ENCODE results near the gene ZBTB7C. TPM values are rescaled to one million over a fixed set of nuclear protein-coding genes. Genes with fewer than 3 reads are reported as not detected.

Gene ZBTB7C
- total RNA-seq, 6 experiments from 2014 or later: not detected

DNA sequence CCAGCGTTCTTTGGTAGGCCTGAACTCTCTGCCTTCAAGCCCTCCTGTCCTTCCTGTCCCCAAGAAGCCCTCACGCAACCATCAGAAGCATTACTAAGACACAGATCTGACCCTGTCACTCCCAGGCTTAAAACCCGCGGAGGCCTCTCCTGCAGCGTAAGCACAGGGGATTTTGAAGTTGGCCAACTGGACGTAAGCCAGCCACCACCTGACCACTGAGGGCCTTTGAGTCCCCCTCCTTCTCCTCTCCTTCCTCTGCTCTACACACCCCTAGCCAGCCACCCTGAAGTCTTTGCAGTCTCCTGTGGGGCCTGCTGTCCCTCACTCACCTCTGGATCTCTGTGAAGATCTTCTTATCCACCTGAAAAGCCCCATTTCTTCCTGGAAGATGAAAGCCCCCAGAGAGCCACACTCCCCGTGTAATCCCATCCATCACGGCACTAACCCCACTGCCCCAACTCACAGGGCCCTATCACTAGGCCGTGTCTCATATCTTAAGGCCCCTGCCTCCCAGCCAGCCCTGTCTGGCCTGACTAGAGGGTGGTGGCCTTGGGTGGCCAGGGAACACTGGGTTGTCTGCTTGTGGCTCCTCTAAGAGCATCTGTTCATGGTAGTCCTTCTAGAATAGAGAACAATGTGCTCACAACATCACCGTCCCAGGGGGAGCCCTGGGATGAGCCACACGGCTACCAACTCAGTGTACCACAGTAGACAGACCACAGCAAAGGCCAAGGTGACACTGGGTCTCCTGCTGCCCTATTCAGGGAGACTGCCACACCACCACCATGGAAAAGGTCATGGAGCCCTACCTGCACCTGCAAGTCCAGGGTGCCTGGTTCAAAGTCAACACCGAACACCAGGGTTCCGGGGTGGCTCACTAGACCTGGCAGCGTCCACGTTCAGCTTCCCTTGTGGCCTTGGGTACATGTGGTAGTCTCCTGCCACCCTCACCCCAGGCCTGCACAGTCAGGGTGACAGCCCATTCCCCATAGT, 191.6 kb downstream of the ZBTB7C start:
- Mint-ChIP-seq H3K27ac (no peak overlapping the region), H3K4me1 (ENCODE audit: low read depth) (no peaks in the 10 kb centered on the region), H3K4me3 (no peak overlapping the region), H3K27me3 (ENCODE audit: insufficient read depth) (peaks cover 23% of the 10 kb centered on the region), H3K9me3 (no peaks in the 10 kb centered on the region), H3K36me3 (ENCODE audit: low read depth) (no peaks in the 10 kb centered on the region)
- TF ChIP-seq, protein P1, sequence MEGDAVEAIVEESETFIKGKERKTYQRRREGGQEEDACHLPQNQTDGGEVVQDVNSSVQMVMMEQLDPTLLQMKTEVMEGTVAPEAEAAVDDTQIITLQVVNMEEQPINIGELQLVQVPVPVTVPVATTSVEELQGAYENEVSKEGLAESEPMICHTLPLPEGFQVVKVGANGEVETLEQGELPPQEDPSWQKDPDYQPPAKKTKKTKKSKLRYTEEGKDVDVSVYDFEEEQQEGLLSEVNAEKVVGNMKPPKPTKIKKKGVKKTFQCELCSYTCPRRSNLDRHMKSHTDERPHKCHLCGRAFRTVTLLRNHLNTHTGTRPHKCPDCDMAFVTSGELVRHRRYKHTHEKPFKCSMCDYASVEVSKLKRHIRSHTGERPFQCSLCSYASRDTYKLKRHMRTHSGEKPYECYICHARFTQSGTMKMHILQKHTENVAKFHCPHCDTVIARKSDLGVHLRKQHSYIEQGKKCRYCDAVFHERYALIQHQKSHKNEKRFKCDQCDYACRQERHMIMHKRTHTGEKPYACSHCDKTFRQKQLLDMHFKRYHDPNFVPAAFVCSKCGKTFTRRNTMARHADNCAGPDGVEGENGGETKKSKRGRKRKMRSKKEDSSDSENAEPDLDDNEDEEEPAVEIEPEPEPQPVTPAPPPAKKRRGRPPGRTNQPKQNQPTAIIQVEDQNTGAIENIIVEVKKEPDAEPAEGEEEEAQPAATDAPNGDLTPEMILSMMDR (IDR thresholded peaks at IDR 0.05): no peak
- no peak for DNase-seq

DNA sequence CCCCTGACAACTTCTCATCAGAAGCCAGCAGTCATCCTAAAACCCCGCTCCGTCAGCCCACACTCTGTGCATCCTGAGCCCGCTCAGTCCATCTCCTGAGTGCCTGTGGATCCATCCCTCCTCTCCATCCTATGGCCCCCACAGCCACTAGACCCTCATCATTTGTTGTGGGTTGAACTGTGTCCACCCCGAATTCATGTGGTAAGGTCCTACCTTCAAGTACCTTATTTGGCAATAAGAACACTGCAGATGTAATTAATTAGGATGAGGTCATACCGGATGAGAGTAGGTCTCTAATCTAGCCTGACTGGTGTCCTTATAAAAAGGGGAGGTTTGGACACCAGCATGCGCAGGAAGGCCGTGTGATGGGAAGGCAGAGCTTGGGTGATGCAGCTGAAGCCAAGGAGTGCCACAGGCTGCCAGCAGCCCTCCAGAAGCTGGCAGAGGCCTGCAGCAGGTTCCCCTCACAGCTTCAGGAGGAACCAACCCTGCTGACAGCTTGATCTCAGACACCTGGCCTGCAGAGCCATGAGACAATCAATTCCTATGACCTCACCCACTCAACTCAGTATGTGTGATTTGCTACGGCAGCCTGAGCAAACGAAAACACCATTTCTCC, 192.4 kb downstream of the ZBTB7C start:
- Mint-ChIP-seq H3K36me3 (ENCODE audit: low read depth) (no peaks in the 10 kb centered on the region), H3K4me3 (no peak overlapping the region), H3K4me1 (ENCODE audit: low read depth) (no peaks in the 10 kb centered on the region), H3K27ac (no peak overlapping the region), H3K9me3 (no peaks in the 10 kb centered on the region), H3K27me3 (ENCODE audit: insufficient read depth) (peaks cover 23% of the 10 kb centered on the region)
- TF ChIP-seq, protein P1 (IDR thresholded peaks at IDR 0.05): no peak
- no peak for DNase-seq

DNA sequence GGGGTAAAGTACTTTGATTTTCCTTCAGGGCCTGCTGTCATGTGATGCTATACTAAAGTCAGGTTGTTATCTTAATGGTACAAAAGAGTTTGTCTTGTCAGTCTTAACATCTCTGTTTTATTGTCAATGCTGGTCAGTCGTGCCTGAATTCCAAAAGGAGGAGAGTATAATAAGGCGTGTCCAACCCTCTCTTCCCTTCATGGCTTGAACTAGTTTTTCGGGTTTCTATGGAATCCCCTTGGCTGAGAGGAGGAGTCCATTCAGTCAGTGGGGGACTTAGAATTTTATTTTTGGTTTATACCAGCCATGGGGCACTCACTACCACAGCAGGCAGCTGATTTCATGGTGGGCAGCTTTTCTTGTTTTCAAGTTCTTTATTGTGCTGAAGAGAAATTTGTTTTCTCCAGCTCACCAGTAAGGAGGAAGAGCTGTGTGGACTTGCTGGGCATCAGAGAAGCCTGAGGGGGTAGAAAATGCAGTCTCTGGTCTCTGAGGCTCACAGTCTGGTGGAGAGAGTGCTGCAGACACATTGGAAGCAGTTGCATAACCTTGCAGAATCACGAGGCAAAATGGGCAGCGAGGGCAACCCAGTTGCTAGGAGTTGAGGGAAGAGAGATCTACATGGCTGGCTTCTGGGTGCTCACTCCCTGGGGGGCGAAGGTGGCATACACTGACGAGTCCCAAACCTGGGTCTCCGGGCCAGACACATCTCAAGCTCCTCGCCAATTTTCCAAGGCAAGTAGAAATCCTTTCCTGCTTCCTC, 193.1 kb downstream of the ZBTB7C start:
- Mint-ChIP-seq H3K27me3 (ENCODE audit: insufficient read depth) (peaks cover 23% of the 10 kb centered on the region), H3K9me3 (no peaks in the 10 kb centered on the region), H3K4me1 (ENCODE audit: low read depth) (no peaks in the 10 kb centered on the region), H3K36me3 (ENCODE audit: low read depth) (no peaks in the 10 kb centered on the region), H3K4me3 (no peak overlapping the region), H3K27ac (no peak overlapping the region)
- no peak for DNase-seq
- TF ChIP-seq, protein P1 (IDR thresholded peaks at IDR 0.05): no peak

- H3K4me1 Mint-ChIP-seq (ENCODE audit: low read depth): no peaks in the 10 kb centered on the region
- H3K9me3 Mint-ChIP-seq: no peaks in the 10 kb centered on the region
- no peaks in the 10 kb centered on the region for H3K36me3 Mint-ChIP-seq (ENCODE audit: low read depth)
- TF ChIP-seq, protein P1 (IDR thresholded peaks at IDR 0.05): no peak
- no peak overlapping the region for H3K27ac Mint-ChIP-seq
- DNase-seq: no peak
- H3K4me3 Mint-ChIP-seq: no peak overlapping the region
- H3K27me3 Mint-ChIP-seq (ENCODE audit: insufficient read depth): peaks cover 23% of the 10 kb centered on the region
Observed at GRCh38 chr18:48213791-48214190, 195.4 kb downstream of the ZBTB7C start.

- Mint-ChIP-seq H3K4me3 (no peak overlapping the region), H3K9me3 (no peaks in the 10 kb centered on the region), H3K27me3 (ENCODE audit: insufficient read depth) (peaks cover 11% of the 10 kb centered on the region), H3K36me3 (ENCODE audit: low read depth) (no peaks in the 10 kb centered on the region), H3K4me1 (ENCODE audit: low read depth) (no peaks in the 10 kb centered on the region), H3K27ac (no peak overlapping the region)
- no peak for DNase-seq
- TF ChIP-seq, protein P1 (IDR thresholded peaks at IDR 0.05): no peak
Observed at GRCh38 chr18:48208432-48209140, 200.6 kb downstream of the ZBTB7C start.

Measured in HFFc6 (cell line).